ENCODE results near the gene DDIT3. TPM values are rescaled to one million over a fixed set of nuclear protein-coding genes. Genes with fewer than 3 reads are reported as not detected.
A peak's percentile ranks its signal among the peaks of the same experiment; 100 is the strongest.

Gene DDIT3
- total and polyA plus RNA-seq, 2 of the 4 experiments (the other 2 are of a cell fraction), result 19.4 to 54.4 TPM

DNA sequence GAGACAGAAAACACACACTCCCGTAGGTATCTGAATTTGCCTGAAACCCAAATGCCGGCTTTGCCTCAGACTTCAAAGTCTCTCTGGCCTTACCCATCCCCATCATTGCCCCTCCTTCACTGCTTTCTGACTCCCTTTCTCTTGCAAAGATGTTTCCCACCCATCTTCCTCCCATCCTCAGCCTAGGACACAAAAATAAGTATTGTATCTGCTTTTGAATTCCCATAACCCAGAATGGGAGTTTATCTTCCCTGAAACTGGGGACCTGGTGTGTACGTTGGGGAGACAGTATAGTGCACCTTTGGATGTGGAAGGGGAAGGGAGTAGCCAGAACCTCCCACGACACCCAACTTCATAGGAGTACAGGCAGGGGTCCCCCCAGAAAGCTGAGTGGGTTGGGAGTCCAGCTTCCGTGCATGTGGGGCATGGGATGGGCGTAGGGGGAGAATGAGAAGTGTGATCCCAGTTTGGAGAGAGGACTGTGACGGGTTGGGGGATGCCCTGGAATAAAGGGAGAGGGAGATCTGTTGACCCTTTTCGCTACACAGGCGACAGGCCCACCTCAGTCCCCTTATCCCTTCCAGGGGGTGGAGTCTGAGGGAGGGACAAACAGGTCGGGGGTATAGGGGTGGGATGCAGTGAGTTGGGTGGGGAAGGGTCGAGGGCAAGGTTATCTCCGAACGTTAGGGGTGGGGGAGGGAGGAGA, 29.0 kb upstream of the DDIT3 start:
- dilution Hi-C loops (cut with HindIII; ENCODE audit: low sequenced_read_pairs, unreplicated experiment), result no loop called here
- Histone ChIP-seq H2BK20ac (ENCODE audit: low read depth, low read length) (no peak overlapping the region), H3K4me3 (ENCODE audit: insufficient read depth, low read depth, low read length) (peak overlapping the region; percentile 51), H2BK5ac (ENCODE audit: low read depth, low read length, poor library complexity, severe bottlenecking) (no peak overlapping the region), H4K5ac (ENCODE audit: low read depth, low read length) (no peak overlapping the region), H3K18ac (ENCODE audit: low read depth, low read length) (no peak overlapping the region), H2AK5ac (ENCODE audit: low read depth, low read length) (no peak overlapping the region), H3K56ac (ENCODE audit: extremely low read depth, insufficient read depth, low read length) (no peak overlapping the region), H3K9me1 (ENCODE audit: insufficient read depth, low read length) (peaks cover 19% of the 10 kb centered on the region), H2AFZ (replicated peaks; ENCODE audit: low read length, poor library complexity) (peak overlapping the region; percentile 82), H3K79me1 (ENCODE audit: low read depth in 1 of 2, low read length in 2 of 2) (peaks cover 12 to 28% of the 10 kb centered on the region in 2 experiments; a peak in 3 of 4 replicates), H2AK9ac (replicated peaks; ENCODE audit: low read depth, low read length, poor library complexity) (no peak overlapping the region), H3K27me3 (ENCODE audit: control insufficient read depth, insufficient read depth, low read length) (peaks cover 42% of the 10 kb centered on the region), H3K4me1 (ENCODE audit: control insufficient read depth, insufficient read depth, low read length) (peaks cover 12% of the 10 kb centered on the region), H3K9me3 (ENCODE audit: control insufficient read depth, insufficient read depth, low read length) (no peaks in the 10 kb centered on the region), H3K27ac (ENCODE audit: insufficient read depth, low read length) (no peak overlapping the region), H3K23ac (ENCODE audit: low read depth, low read length) (no peak overlapping the region), H4K8ac (ENCODE audit: low read depth in 2 of 2, low read length in 2 of 2) (peak overlapping the region in 1 of 2 experiments; percentile 56; a peak in 1 of 4 replicates), H4K20me1 (ENCODE audit: insufficient read depth, low read length) (peaks cover 16% of the 10 kb centered on the region), H4K91ac (ENCODE audit: insufficient read depth, low read depth, low read length) (no peak overlapping the region), H2BK15ac (ENCODE audit: low read depth, low read length) (no peak overlapping the region), H3K4ac (ENCODE audit: low read depth, low read length) (no peak overlapping the region), H3K36me3 (ENCODE audit: control insufficient read depth, insufficient read depth, low read length) (peaks cover 4% of the 10 kb centered on the region), H2BK120ac (ENCODE audit: low read depth, low read length) (0 out of 2 replicates have a peak overlapping the region, but pooled peaks have one; percentile 40), H3K9ac (ENCODE audit: low read depth, low read length) (no peak overlapping the region), H3K14ac (replicated peaks; ENCODE audit: low read depth, low read length) (no peak overlapping the region), H3K4me2 (ENCODE audit: low read depth, low read length) (peak overlapping the region; percentile 64)
- TF ChIP-seq SMC3 (IDR thresholded peaks at IDR 0.05; ENCODE audit: low read depth, low read length) (no peak), MXI1 (IDR thresholded peaks at IDR 0.05; ENCODE audit: borderline replicate concordance, low read depth, low read length) (no peak), RFX5 (IDR thresholded peaks at IDR 0.05; ENCODE audit: low read depth, low read length) (no peak), CHD1 (IDR thresholded peaks at IDR 0.05; ENCODE audit: low read depth, low read length) (no peak), MAFK (IDR thresholded peaks at IDR 0.05; ENCODE audit: low read depth, low read length) (no peak), CEBPB (IDR thresholded peaks at IDR 0.05; ENCODE audit: low read depth, low read length) (no peak), BHLHE40 (IDR thresholded peaks at IDR 0.05; ENCODE audit: low read depth, low read length) (no peak), RCOR1 (IDR thresholded peaks at IDR 0.05; ENCODE audit: insufficient replicate concordance, low read length) (no peak), NFE2L2 (IDR thresholded peaks at IDR 0.05; ENCODE audit: low read depth, low read length) (no peak), RAD21 (IDR thresholded peaks at IDR 0.05; ENCODE audit: low read length) (no peak), FOS (IDR thresholded peaks at IDR 0.05; ENCODE audit: low read depth, low read length) (no peak), MAZ (IDR thresholded peaks at IDR 0.05; ENCODE audit: borderline replicate concordance, low read depth, low read length) (no peak), POLR2A (IDR thresholded peaks at IDR 0.05; ENCODE audit: low read depth, low read length) (no peak)
- TF ChIP-seq, protein P1, sequence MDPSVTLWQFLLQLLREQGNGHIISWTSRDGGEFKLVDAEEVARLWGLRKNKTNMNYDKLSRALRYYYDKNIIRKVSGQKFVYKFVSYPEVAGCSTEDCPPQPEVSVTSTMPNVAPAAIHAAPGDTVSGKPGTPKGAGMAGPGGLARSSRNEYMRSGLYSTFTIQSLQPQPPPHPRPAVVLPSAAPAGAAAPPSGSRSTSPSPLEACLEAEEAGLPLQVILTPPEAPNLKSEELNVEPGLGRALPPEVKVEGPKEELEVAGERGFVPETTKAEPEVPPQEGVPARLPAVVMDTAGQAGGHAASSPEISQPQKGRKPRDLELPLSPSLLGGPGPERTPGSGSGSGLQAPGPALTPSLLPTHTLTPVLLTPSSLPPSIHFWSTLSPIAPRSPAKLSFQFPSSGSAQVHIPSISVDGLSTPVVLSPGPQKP (IDR thresholded peaks at IDR 0.05; ENCODE audit: borderline replicate concordance, low read depth, low read length), result no peak
- TF ChIP-seq, protein P2, sequence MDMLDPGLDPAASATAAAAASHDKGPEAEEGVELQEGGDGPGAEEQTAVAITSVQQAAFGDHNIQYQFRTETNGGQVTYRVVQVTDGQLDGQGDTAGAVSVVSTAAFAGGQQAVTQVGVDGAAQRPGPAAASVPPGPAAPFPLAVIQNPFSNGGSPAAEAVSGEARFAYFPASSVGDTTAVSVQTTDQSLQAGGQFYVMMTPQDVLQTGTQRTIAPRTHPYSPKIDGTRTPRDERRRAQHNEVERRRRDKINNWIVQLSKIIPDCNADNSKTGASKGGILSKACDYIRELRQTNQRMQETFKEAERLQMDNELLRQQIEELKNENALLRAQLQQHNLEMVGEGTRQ (IDR thresholded peaks at IDR 0.05; ENCODE audit: low read depth, low read length), result no peak
- TF ChIP-seq, protein P3, sequence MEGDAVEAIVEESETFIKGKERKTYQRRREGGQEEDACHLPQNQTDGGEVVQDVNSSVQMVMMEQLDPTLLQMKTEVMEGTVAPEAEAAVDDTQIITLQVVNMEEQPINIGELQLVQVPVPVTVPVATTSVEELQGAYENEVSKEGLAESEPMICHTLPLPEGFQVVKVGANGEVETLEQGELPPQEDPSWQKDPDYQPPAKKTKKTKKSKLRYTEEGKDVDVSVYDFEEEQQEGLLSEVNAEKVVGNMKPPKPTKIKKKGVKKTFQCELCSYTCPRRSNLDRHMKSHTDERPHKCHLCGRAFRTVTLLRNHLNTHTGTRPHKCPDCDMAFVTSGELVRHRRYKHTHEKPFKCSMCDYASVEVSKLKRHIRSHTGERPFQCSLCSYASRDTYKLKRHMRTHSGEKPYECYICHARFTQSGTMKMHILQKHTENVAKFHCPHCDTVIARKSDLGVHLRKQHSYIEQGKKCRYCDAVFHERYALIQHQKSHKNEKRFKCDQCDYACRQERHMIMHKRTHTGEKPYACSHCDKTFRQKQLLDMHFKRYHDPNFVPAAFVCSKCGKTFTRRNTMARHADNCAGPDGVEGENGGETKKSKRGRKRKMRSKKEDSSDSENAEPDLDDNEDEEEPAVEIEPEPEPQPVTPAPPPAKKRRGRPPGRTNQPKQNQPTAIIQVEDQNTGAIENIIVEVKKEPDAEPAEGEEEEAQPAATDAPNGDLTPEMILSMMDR (conservative IDR thresholded peaks at IDR 0.05; ENCODE audit: low read depth, low read length), result no peak
- intact Hi-C loops (cut with micrococcal nuclease), result no loop called here
- DNase-seq (no peak), ATAC-seq (ENCODE audit: low read depth) (no peak)
- ChIA-PET POLR2A (ENCODE audit: unreplicated experiment) (no interaction called here), CTCF (no interaction called here)
- BruUV-seq (replicated peaks), result no TSS peak
- in situ Hi-C loops (cut with MboI; ENCODE audit: low sequenced_read_pairs), result no loop called here
- 40% methylated on average over 4 of the region's 13 CpGs; no CpG with 5 or more reads in 1 of the 2 experiments for WGBS, 2 experiments (ENCODE audit: extremely low coverage in 2 of 2, insufficient read length in 1 of 2)

Data from IMR-90 (cell line).